Stimulated activated CD4-positive, alpha-beta T cell treated with anti-CD3 and anti-CD28 coated beads, Interleukin-15, amount 100 ng/mL, for 1 hour (primary cell): Measurements from ENCODE around the gene ZNF556.
"Not testable (repeated sequence)": the region's sequence is repeated elsewhere in the genome, so short reads cannot be mapped to it uniquely, and the experiment has no call there.

Experiments used
- DNase-seq, 2 donors: peaks; one replicate each; pipeline ENCODE4 v3.0.0-alpha.2; 2020; ENCODE audit warnings: low read depth in 1 of 2, low spot score in 1 of 2

The ZNF556 gene

GRCh38 chr19:2853015-2853606, 14.0 kb upstream of the ZNF556 start:
- DNase-seq = no peak

DNA sequence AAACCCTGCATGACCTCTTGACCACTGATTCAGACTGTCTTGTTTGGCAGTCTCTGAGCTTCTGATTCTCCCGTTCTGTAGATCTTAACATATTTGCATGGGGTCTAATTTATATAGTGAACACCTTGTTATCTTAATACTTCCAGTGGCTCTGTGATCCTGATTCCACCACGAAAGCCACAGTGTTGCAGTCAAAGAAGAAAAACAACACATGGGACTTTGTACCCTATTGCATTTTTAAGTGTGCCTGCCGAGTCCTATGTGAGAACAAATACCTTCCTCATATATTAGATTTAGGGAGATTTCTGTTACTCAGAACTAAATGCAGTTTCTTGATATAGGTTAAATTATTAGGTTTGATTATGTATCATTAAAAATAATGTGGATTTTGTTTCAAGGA, 12.3 kb upstream of the ZNF556 start:
- DNase-seq = no peak

DNA sequence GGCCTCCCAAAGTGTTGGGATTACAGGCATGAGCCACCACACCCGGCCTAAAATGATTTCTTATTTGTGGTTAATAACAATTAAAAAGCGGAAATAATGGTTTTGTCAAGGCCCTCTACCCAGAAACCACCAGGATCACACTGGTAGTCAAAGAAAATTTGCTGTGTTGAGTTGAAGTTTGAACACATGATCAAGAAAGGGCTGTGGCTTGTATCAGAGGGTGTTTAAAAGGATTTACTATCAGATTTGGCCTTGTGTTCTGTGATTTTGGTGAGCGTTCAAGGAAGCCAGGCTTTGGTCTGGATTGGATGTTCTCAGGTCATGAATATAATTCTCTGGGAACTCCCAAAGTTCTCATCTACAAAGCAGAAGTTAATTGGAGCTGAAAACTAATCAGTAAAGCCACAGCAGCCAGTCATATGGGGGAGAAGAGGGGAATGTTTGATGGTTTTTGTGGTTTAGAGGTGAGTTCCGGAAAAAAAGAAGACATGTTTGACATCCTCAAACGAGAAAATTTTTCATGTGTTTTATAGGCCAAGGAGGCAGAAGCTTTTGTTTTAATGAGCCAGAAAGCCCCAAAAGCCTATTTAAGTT, 10.6 kb upstream of the ZNF556 start:
- no peak for DNase-seq

- DNase-seq = no peak
These were observed 8.3 kb upstream of the ZNF556 start for GRCh38 chr19:2858864-2859263.

DNA sequence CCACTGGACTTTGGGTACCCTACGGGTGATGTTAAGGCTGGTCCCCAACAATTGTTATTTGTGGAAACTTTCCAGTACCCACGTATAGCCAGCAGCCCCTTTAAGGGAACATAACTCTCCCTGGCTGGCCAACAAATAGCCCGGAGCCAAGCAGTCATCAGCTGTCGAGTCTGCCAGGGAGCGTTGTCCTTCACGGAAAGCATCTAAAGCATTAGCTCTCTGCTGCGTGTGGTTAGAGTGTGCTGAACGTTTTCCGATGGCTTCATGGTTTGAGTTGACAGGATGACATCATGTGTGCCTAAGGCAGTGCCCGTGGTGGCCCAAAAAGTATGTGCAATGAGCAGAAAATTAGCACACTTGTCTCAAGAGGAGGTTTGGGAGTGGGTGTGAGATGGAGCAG, 3.3 kb upstream of the ZNF556 start:
- DNase-seq = no peak

DNA sequence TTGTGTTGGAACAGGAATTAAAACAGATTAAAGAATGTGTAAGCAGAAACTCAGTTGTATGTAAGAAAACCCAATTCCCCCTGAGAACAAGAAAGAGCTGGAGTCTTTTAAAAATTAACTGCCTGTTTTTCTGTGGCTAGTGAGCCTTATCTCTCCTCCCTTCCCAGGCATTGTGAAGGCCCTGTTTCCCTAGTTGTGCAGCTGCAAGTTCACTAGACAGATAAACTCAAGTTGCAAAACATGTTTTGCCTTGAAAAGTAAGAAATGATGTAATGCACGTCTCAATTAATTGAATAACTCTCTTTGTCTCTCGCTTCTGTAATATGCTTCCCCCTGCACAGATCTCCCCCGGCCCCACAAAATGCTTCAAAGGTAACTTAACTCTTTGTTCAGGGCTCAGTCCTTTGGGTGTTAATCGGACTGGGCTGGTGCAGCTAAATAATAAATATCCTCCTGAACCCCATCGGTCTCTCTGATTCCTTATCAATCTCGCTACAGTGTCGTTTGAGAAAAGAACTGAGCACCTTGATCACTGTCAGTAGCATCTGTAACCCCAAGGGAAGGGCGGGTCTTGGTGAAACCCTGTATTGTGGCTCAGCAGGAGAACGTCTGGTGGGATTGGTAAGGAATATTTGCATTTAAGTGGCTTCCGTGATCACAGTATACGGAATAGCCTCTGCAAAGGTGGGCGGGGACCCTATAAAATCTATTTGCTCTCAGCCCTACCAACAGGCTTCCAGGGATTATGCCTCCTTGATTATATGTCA, 1.6 kb upstream of the ZNF556 start:
- DNase-seq = no peak

DNA sequence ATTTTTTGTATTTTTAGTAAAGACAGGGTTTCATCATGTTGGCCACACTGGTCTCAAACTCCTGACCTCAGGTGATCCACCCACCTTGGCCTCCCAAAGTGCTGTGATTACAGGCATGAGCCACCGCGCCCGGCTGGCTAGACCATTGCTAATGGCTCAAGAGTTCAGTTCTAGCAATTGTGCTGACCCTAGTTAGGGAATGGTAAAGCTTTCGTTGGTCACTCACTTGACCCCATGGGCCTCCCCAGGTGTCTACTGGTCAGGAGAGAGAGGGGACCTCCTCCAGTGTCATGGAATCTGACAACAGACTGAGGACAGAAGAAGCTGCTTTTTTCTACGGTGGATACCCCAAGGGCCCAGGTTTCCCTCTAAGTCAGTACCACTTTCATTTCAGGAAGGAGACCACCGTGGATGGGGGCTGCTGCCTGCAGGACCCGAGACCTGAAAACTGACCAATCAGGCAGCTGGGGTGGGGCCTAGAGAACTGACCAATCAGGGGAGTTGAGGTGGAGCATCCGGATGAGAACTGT, 575 bp upstream of the ZNF556 start:
- DNase-seq = no peak

DNA sequence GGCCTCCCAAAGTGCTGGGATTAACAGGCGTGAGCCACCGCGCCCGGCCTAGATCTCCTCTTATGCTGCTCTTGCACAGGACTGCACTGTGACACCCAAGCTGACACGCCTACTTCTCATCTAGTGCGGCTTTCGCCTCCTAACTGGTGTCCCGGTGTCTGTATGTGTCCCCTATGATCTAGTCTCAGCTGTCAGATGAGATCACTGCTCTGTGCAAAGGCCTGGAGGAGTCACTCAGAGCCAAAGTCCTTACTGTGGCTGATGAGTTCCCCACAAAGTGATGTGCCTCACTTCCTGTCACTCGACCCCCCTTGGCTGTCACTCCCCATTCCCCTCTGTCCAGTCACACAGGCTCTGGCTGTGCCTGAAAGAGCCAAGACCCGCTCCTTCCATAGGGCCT, 2.5 kb downstream of the ZNF556 start:
- DNase-seq = no peak

DNA sequence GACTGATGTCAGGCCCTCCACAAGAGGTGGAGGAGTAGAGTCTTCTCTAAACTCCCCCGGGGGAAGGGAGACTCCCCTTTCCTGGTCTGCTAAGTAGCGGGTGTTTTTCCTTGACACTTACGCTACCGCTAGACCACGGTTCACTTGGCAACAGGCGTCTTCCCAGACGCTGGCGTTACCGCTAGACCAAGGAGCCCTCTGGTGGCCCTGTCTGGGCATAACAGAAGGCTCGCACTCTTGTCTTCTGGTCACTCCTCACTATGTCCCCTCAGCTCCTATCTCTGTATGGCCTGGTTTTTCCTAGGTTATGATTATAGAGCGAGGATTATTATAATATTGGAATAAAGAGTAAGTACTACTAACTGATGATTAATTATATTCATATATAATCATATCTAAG, 5.0 kb downstream of the ZNF556 start:
- DNase-seq = peak in 1 of 2 donors; percentile 8

- DNase-seq = no peak
These were observed 10.5 kb downstream of the ZNF556 start for GRCh38 chr19:2877398-2878331.

DNA sequence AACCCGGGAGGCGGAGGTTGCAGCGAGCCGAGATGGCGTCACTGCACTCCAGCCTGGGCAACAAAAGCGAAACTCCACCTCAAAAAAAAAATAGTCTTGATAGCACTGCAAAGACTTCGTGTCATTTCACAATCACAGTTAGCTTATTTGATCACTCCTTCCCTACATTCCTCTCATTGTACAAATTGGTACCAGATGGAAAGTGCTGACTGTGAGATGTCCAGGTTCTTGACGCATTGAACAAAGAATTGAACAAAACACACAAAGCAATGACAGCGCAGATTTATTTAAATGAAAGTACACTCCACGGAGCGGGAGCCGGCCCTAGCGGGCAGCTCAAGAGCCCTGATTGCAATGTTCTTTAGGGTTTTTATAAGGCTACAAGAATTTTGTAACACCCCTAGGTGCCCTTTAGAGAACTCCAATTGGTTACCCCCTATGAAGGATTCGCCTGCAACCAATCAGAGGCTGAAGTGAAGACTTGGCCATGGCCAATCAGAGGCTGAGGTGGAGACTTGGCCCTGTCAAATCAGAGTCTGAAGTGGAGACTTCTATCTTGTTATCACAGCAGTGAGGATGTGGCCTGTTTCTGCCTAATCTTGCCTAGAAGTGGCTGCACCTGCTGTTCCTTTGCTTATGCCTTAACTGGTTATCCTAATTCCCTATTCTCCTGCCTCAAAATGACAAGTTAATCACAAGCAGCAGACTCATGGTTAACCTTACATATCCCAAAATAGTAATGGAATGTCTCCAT, 16.7 kb downstream of the ZNF556 start:
- no peak for DNase-seq

GRCh38 chr19:2885736-2886135, 18.6 kb downstream of the ZNF556 start:
- DNase-seq = no peak

- DNase-seq = no peak
These were observed 20.3 kb downstream of the ZNF556 start for GRCh38 chr19:2887391-2887914.

DNA sequence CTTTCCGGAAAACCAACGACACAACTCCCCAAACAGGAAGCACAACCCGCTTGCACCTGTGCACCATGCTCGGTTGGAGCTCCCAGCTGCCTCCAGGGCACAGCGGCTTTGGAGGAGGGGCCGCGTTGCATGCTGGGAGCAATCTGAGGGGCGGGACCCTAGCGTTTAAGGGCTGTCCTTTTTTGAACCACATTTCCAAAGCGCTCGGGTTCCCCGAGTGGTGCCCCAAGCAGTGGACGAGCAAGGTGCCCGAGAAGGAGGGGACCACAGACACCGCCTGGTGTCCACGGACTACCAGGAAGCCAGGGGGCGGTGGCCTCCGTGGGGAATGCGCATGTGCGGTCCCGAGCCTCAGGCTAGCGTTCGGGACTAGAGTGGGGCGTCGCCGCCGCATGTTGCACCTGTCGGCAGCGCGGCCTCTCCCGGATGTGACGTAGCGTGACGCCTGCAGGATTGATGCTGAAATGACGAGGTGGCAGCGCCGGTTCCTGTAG, 21.6 kb downstream of the ZNF556 start:
- DNase-seq = peak in 1 of 2 donors; percentile 44

DNA sequence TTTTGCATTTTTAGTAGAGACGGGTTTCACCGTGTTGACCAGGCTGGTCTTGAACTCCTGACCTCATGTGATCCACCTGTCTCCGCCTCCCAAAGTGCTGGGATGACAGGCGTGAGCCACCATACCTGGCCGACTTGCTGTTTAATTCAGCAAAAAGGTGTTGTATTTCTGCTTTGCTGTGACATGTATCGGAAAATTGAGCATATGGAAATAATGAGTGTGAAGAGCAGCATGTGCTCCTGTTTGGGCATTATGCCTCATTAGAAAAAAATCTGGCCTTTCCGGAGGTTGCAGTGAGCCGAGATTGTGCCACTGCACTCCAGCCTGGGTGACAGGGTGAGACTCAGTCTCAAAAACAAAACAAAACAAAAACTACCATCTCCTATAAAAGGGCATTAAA, 23.4 kb downstream of the ZNF556 start:
- not testable (repeated sequence) for DNase-seq

DNA sequence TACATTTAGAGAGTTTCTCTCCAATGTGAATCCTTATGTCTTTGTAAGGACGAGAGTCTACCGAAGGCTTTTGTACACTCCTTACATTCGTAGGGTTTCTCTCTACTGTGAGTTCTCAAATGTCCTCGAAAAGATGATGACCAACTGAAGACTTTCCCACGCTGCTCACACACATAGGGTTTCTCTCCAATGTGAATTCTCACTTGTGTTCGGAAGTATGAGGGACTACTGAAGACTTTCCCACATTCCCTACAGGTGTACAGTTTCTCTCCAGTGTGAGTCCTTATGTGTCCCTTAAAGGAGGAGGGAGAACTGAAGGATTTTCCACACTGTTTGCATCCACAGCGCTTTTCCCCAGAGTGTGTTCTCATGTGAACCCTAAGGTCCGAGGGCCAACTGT, 29.6 kb downstream of the ZNF556 start:
- no peak for DNase-seq

GRCh38 chr19:2900296-2901252, 33.4 kb downstream of the ZNF556 start, which contains the start of gene ZNF57:
Gene ZNF57, plus strand, starts transcription at chr19:2900928. Its CDS starts 118 bp downstream, at chr19:2901046.
- DNase-seq = peak; percentile 92 to 93

- no peak for DNase-seq
These were observed 35.6 kb downstream of the ZNF556 start for GRCh38 chr19:2902590-2903218.
